Hepatocyte (in vitro differentiated cells): Measurements from ENCODE around the gene CAMK1G. TPM values are rescaled to one million over a fixed set of nuclear protein-coding genes. Genes with fewer than 3 reads are reported as not detected.

Experiments
- DNase-seq: peaks from one replicate; pipeline ENCODE4 v3.0.0-alpha.2; 2016; ENCODE audit warnings: low spot score
- H2AFZ ChIP-seq: fragments of 200-600 bp; sonication (generic); 2 replicates; pipeline ENCODE4 v1.6.0; 2016; ENCODE audit warnings: antibody characterized with exemption, mild to moderate bottlenecking
- H3K27ac ChIP-seq: fragments of 200-600 bp; sonication (generic); 2 replicates; pipeline ENCODE4 v1.5.1; 2016; ENCODE audit warnings: mild to moderate bottlenecking
- H3K27me3 ChIP-seq: fragments of 200-600 bp; sonication (generic); 2 replicates; pipeline ENCODE4 v1.6.1; 2016
- H3K36me3 ChIP-seq: fragments of 200-600 bp; sonication (generic); replicated peaks from 2 replicates; pipeline ENCODE4 v1.5.1; 2016; ENCODE audit warnings: low read depth; ENCODE audit not compliant: insufficient read depth
- H3K4me1 ChIP-seq: fragments of 200-600 bp; sonication (generic); 2 replicates; pipeline ENCODE4 v1.5.1; 2016; ENCODE audit warnings: mild to moderate bottlenecking, moderate library complexity; ENCODE audit not compliant: insufficient read depth
- H3K4me2 ChIP-seq: fragments of 200-600 bp; sonication (generic); 2 replicates; pipeline ENCODE4 v1.6.0; 2016
- H3K4me3 ChIP-seq: fragments of 200-600 bp; sonication (generic); 2 replicates; pipeline ENCODE4 v1.5.1; 2016; ENCODE audit warnings: mild to moderate bottlenecking
- H3K79me2 ChIP-seq: fragments of 200-600 bp; sonication (generic); 2 replicates; pipeline ENCODE4 v1.6.0; 2017; ENCODE audit warnings: mild to moderate bottlenecking
- H3K9me2 ChIP-seq: fragments of 200-600 bp; sonication (generic); replicated peaks from 2 replicates; pipeline ENCODE4 v1.6.0; 2017; ENCODE audit warnings: mild to moderate bottlenecking; ENCODE audit not compliant: insufficient read depth
- H3K9me3 ChIP-seq: fragments of 200-600 bp; sonication (generic); 2 replicates; pipeline ENCODE4 v1.5.1; 2016; ENCODE audit warnings: low read depth, mild to moderate bottlenecking
- H4K20me1 ChIP-seq: fragments of 200-600 bp; sonication (generic); 2 replicates; pipeline ENCODE4 v1.6.0; 2016; ENCODE audit warnings: mild to moderate bottlenecking; ENCODE audit not compliant: insufficient read depth, poor library complexity, severe bottlenecking
- EZH2 ChIP-seq: fragments of 200-600 bp; sonication (generic); IDR thresholded peaks from 2 replicates; pipeline ENCODE4 v1.6.1; 2016; ENCODE audit warnings: antibody characterized with exemption, mild to moderate bottlenecking, borderline replicate concordance
- EZH2phosphoT487 ChIP-seq: fragments of 200-600 bp; sonication (generic); IDR thresholded peaks from one replicate; pipeline ENCODE4 v1.6.1; 2018; ENCODE audit warnings: antibody characterized with exemption, mild to moderate bottlenecking, low read depth, moderate library complexity; ENCODE audit not compliant: unreplicated experiment, severe bottlenecking
- WGBS: methylation state at CpG from one replicate; pipeline ENCODE4 v1.1.6; 2016; ENCODE audit warnings: low lambda C conversion rate; ENCODE audit errors: missing lambda C conversion rate; 5-methylcytosine and 5-hydroxymethylcytosine counted together
- polyA plus RNA-seq: library from polyadenylated mRNA; unstranded; fragments of >200 nt; fragmentation: Nextera tagmentation; extraction: Ambion mirVana; gene quantifications from 2 replicates; pipeline ENCODE4 v1.2.1, GENCODE V29; 2016
- total RNA-seq: library from RNA; depleted of rRNA; stranded (reverse); fragments of >200 nt; gene quantifications from 2 replicates; pipeline ENCODE4 v1.2.3, GENCODE V29; 2014
- TF ChIP-seq, protein P1 (sequence below): fragments of 200-600 bp; sonication (generic); IDR thresholded peaks from 2 replicates; pipeline ENCODE4 v1.5.1; 2016; ENCODE audit warnings: antibody characterized with exemption, mild to moderate bottlenecking; ENCODE audit not compliant: poor library complexity

CAMK1G gene
- total and polyA plus RNA-seq, 2 experiments from 2014 or later = 1.1 to 1.2 TPM

DNA sequence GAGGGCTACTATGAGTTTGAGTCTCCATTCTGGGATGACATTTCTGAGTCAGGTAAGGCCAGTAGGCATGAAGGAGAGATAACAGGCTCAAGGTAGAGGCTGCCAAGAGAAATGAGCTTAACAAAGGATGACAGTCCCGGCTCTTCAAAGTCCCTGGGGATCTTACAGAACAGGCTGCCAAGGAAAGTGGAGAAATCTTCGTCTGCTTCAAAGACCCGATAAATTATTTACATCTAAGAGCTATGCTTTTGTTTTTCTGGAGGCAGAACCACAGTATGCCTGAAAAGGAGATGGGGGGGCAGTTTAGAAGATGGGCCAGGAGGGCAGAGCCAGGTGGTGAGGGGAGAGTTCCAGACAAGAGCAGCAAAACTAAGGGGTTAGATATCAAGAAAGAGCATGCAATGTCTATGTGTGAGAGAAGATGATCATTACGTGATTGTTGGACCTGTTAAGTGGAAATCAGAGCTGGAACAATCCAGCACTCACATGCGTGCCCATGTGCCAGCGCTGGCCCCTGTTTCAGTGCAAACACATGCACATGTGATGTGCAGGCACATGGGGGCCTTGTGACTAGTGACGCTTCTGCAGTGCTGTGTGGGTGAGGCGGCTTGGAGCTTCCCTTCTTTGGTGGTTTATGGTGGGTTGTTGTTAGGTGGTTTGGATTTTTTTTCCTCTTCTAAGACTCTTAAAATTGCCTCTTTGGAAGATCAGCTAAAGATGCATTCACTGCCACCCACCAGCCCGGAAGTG, 25.7 kb downstream of the CAMK1G start:
- Histone ChIP-seq H3K4me3 (no peak overlapping the region), H3K4me1 (no peaks in the 10 kb centered on the region), H3K27ac (no peak overlapping the region), H3K4me2 (no peak overlapping the region), H3K27me3 (no peaks in the 10 kb centered on the region), H3K9me3 (no peaks in the 10 kb centered on the region), H3K79me2 (no peaks in the 10 kb centered on the region), H4K20me1 (no peaks in the 10 kb centered on the region), H2AFZ (no peak overlapping the region), H3K9me2 (no peaks in the 10 kb centered on the region), H3K36me3 (no peaks in the 10 kb centered on the region)
- TF ChIP-seq EZH2phosphoT487 = no peak
- WGBS = 97% methylated on average over 9 of the region's 9 CpGs
- no peak for DNase-seq

GRCh38 chr1:209609791-209610630, 26.5 kb downstream of the CAMK1G start:
- no peak overlapping the region for H2AFZ ChIP-seq
- WGBS = 88% methylated on average over 8 of the region's 8 CpGs
- no peaks in the 10 kb centered on the region for H3K4me1 ChIP-seq
- no peaks in the 10 kb centered on the region for H3K9me3 ChIP-seq
- TF ChIP-seq EZH2 (no peak), EZH2phosphoT487 (no peak)
- TF ChIP-seq, protein P1, sequence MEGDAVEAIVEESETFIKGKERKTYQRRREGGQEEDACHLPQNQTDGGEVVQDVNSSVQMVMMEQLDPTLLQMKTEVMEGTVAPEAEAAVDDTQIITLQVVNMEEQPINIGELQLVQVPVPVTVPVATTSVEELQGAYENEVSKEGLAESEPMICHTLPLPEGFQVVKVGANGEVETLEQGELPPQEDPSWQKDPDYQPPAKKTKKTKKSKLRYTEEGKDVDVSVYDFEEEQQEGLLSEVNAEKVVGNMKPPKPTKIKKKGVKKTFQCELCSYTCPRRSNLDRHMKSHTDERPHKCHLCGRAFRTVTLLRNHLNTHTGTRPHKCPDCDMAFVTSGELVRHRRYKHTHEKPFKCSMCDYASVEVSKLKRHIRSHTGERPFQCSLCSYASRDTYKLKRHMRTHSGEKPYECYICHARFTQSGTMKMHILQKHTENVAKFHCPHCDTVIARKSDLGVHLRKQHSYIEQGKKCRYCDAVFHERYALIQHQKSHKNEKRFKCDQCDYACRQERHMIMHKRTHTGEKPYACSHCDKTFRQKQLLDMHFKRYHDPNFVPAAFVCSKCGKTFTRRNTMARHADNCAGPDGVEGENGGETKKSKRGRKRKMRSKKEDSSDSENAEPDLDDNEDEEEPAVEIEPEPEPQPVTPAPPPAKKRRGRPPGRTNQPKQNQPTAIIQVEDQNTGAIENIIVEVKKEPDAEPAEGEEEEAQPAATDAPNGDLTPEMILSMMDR = no peak
- H4K20me1 ChIP-seq = no peaks in the 10 kb centered on the region
- H3K27me3 ChIP-seq = no peaks in the 10 kb centered on the region
- H3K4me3 ChIP-seq = no peak overlapping the region
- H3K4me2 ChIP-seq = no peak overlapping the region
- no peak overlapping the region for H3K27ac ChIP-seq
- no peaks in the 10 kb centered on the region for H3K79me2 ChIP-seq
- H3K9me2 ChIP-seq = no peaks in the 10 kb centered on the region
- DNase-seq = peak; percentile 56
- no peaks in the 10 kb centered on the region for H3K36me3 ChIP-seq

GRCh38 chr1:209610631-209610905, 27.1 kb downstream of the CAMK1G start:
- H3K4me3 ChIP-seq = no peak overlapping the region
- H3K9me3 ChIP-seq = no peaks in the 10 kb centered on the region
- no peaks in the 10 kb centered on the region for H3K27me3 ChIP-seq
- no peak for DNase-seq
- no peak overlapping the region for H3K27ac ChIP-seq
- no peak overlapping the region for H3K4me2 ChIP-seq
- H2AFZ ChIP-seq = no peak overlapping the region
- no peaks in the 10 kb centered on the region for H3K36me3 ChIP-seq
- no peaks in the 10 kb centered on the region for H3K9me2 ChIP-seq
- WGBS = 92% methylated on average over 3 of the region's 3 CpGs
- H3K79me2 ChIP-seq = no peaks in the 10 kb centered on the region
- no peaks in the 10 kb centered on the region for H4K20me1 ChIP-seq
- no peak for TF ChIP-seq EZH2
- TF ChIP-seq, protein P1 = no peak
- no peak for TF ChIP-seq EZH2phosphoT487
- no peaks in the 10 kb centered on the region for H3K4me1 ChIP-seq
